MM.1S (cell line): ENCODE measurements around the gene NDUFA11.

Experiments
- DNase-seq: peaks from one replicate; pipeline ENCODE4 v3.0.0-alpha.2; 2015
- H2AFZ ChIP-seq: fragments of 300-600 bp; sonication (generic); 2 replicates; pipeline ENCODE4 v1.6.0; 2016; ENCODE audit warnings: antibody characterized with exemption, low read length
- H3F3A ChIP-seq: fragments of 300-600 bp; sonication (generic); 2 replicates; pipeline ENCODE4 v1.6.1; 2016; ENCODE audit warnings: mild to moderate bottlenecking, antibody characterized with exemption, low read length, moderate library complexity, mixed read lengths; ENCODE audit not compliant: insufficient read depth
- H3K27ac ChIP-seq: fragments of 300-600 bp; sonication (generic); 2 replicates; pipeline ENCODE4 v1.5.1; 2016; ENCODE audit warnings: mild to moderate bottlenecking, low read length
- H3K27me3 ChIP-seq: fragments of 300-600 bp; sonication (generic); replicated peaks from 2 replicates; pipeline ENCODE4 v1.6.0; 2016; ENCODE audit warnings: low read length; ENCODE audit not compliant: insufficient read depth
- H3K36me3 ChIP-seq: fragments of 300-600 bp; sonication (generic); replicated peaks from 2 replicates; pipeline ENCODE4 v1.6.1; 2016; ENCODE audit warnings: mild to moderate bottlenecking, low read length, mixed read lengths; ENCODE audit not compliant: insufficient read depth
- H3K4me1 ChIP-seq: fragments of 300-600 bp; sonication (generic); 2 replicates; pipeline ENCODE4 v1.6.1; 2016; ENCODE audit warnings: low read length, mixed read lengths
- H3K4me2 ChIP-seq: fragments of 300-600 bp; sonication (generic); 2 replicates; pipeline ENCODE4 v1.6.0; 2016; ENCODE audit warnings: low read depth, low read length
- H3K4me3 ChIP-seq: fragments of 300-600 bp; sonication (generic); 2 replicates; pipeline ENCODE4 v1.5.1; 2016; ENCODE audit warnings: low read length, mixed read lengths
- H3K79me2 ChIP-seq: fragments of 300-600 bp; sonication (generic); 2 replicates; pipeline ENCODE4 v1.6.1; 2016; ENCODE audit warnings: mixed run types, low read length, mixed read lengths
- H3K9ac ChIP-seq: fragments of 300-600 bp; sonication (generic); 2 replicates; pipeline ENCODE4 v1.6.1; 2016; ENCODE audit warnings: low read length, mixed read lengths
- H3K9me2 ChIP-seq: fragments of 300-600 bp; sonication (generic); replicated peaks from 2 replicates; pipeline ENCODE4 v1.6.1; 2016; ENCODE audit warnings: mild to moderate bottlenecking, low read length, mixed read lengths; ENCODE audit not compliant: insufficient read depth
- H3K9me3 ChIP-seq: fragments of 300-600 bp; sonication (generic); replicated peaks from 2 replicates; pipeline ENCODE4 v1.6.1; 2016; ENCODE audit warnings: mild to moderate bottlenecking, low read length, mixed read lengths; ENCODE audit not compliant: insufficient read depth
- H4K20me1 ChIP-seq: fragments of 300-600 bp; sonication (generic); 2 replicates; pipeline ENCODE4 v1.6.1; 2016; ENCODE audit warnings: mild to moderate bottlenecking, low read length, moderate library complexity, mixed read lengths; ENCODE audit not compliant: insufficient read depth
- CTCF ChIP-seq: fragments of 300-600 bp; sonication (generic); IDR thresholded peaks from 2 replicates; pipeline ENCODE4 v1.5.1; 2016; ENCODE audit warnings: antibody characterized with exemption, low read length, mixed read lengths
- EZH2 ChIP-seq: fragments of 300-600 bp; sonication (generic); optimal IDR thresholded peaks from 2 replicates; pipeline ENCODE3; 2017; ENCODE audit warnings: low read depth, mild to moderate bottlenecking, antibody characterized with exemption, low read length, mixed read lengths
- EZH2phosphoT487 ChIP-seq: fragments of 300-600 bp; sonication (generic); IDR thresholded peaks from 2 replicates; pipeline ENCODE4 v1.6.1; 2018; ENCODE audit warnings: antibody characterized with exemption, low read length

The NDUFA11 gene

GRCh38 chr19:5910638-5910907 lies 7.0 kb upstream of the NDUFA11 start:
- TF ChIP-seq CTCF (no peak), EZH2 (no peak), EZH2phosphoT487 (no peak)
- H3K36me3 ChIP-seq = no peaks in the 10 kb centered on the region; the same call in 1 of the 2 replicates
- no peaks in the 10 kb centered on the region for H3K9me2 ChIP-seq
- no peak overlapping the region for H2AFZ ChIP-seq
- H3K9ac ChIP-seq = no peak overlapping the region
- no peak for DNase-seq
- no peaks in the 10 kb centered on the region for H4K20me1 ChIP-seq
- H3K9me3 ChIP-seq = no peaks in the 10 kb centered on the region
- no peak overlapping the region for H3K4me2 ChIP-seq
- H3K79me2 ChIP-seq = peaks cover 8% of the 10 kb centered on the region
- H3K27ac ChIP-seq = no peak overlapping the region
- H3F3A ChIP-seq = no peaks in the 10 kb centered on the region
- no peaks in the 10 kb centered on the region for H3K4me1 ChIP-seq
- no peak overlapping the region for H3K4me3 ChIP-seq
- no peaks in the 10 kb centered on the region for H3K27me3 ChIP-seq

- Histone ChIP-seq H3K36me3 (no peaks in the 10 kb centered on the region; the same call in 1 of the 2 replicates), H3K27me3 (no peaks in the 10 kb centered on the region), H4K20me1 (no peaks in the 10 kb centered on the region), H3K9me2 (no peaks in the 10 kb centered on the region), H3K79me2 (peaks cover 10% of the 10 kb centered on the region), H3K4me1 (no peaks in the 10 kb centered on the region), H3K9me3 (no peaks in the 10 kb centered on the region), H3K9ac (no peak overlapping the region), H3K4me2 (no peak overlapping the region), H3K4me3 (no peak overlapping the region), H2AFZ (no peak overlapping the region), H3F3A (0 out of 2 replicates have a peak, but pooled peaks cover 2% of the 10 kb centered on the region), H3K27ac (no peak overlapping the region)
- no peak for DNase-seq
- no peak for TF ChIP-seq CTCF
- TF ChIP-seq EZH2phosphoT487 = no peak
- no peak for TF ChIP-seq EZH2
These were observed 5.3 kb upstream of the NDUFA11 start for GRCh38 chr19:5908773-5909442.

- Histone ChIP-seq H4K20me1 (no peaks in the 10 kb centered on the region), H3K4me3 (no peak overlapping the region), H3K27me3 (no peaks in the 10 kb centered on the region), H3K4me2 (no peak overlapping the region), H3K4me1 (peaks cover 3% of the 10 kb centered on the region; the same call in 1 of the 2 replicates), H3K36me3 (no peaks in the 10 kb centered on the region), H3K9me2 (no peaks in the 10 kb centered on the region), H3K9me3 (no peaks in the 10 kb centered on the region), H3K79me2 (peaks cover 24% of the 10 kb centered on the region), H3F3A (0 out of 2 replicates have a peak, but pooled peaks cover 6% of the 10 kb centered on the region), H3K27ac (no peak overlapping the region), H2AFZ (no peak overlapping the region), H3K9ac (no peak overlapping the region)
- no peak for DNase-seq
- TF ChIP-seq EZH2 (no peak), EZH2phosphoT487 (no peak), CTCF (no peak)
These were observed 3.7 kb upstream of the NDUFA11 start for GRCh38 chr19:5907241-5907640.
